HG02970 (cell line): ENCODE data around the gene NEK10.

Experiments used
- ATAC-seq: cut with Tn5 transposase; IDR thresholded peaks from one replicate; pipeline ENCODE4 v1.9.1; 2021; ENCODE audit warnings: mild to moderate bottlenecking, moderate library complexity, moderate number of reproducible peaks; ENCODE audit not compliant: unreplicated experiment, low FRiP score

Gene NEK10

GRCh38 chr3:27194861-27195483 lies 174.2 kb downstream of the NEK10 start:
- ATAC-seq: no peak

DNA sequence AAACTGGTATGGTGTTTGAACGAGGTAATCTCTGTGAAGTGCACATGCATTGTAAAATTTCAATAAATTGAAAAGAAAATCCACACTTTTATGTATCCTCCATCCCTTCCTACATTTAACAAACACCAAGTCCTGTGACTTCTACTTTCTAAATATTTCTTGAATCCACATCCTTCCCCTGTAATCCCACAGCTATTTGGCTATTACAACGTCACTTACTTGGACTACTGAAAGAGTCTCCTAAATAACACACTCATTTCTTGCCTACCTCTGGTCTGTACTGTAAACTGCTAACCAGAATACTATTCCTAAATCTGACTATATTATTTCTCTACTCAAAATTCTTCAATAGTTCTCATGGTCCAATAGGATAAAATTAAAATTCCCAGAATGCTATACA lies 176.1 kb downstream of the NEK10 start:
- no peak for ATAC-seq

DNA sequence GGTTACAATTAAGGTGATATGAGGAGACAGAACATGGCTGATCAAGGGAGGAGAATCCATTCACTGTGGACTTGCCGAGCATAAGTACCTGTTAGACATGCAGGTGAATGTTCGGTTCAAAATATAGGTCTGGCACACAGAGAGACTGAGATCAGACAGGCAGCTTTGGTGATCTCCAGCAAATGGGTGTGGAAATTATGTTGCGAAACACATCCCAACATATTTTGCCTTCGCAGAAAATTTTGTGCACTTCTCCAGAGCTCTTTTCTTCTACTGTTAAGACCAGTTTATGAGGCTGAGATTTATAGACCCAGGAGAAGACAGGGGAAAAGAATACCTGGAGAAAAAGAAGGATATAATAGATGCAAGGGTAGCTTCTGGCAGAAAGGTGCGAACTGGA lies 183.2 kb downstream of the NEK10 start:
- no peak for ATAC-seq

GRCh38 chr3:27185231-27185989 lies 183.8 kb downstream of the NEK10 start:
- ATAC-seq: no peak

GRCh38 chr3:27184261-27184660 lies 184.9 kb downstream of the NEK10 start:
- ATAC-seq: no peak

DNA sequence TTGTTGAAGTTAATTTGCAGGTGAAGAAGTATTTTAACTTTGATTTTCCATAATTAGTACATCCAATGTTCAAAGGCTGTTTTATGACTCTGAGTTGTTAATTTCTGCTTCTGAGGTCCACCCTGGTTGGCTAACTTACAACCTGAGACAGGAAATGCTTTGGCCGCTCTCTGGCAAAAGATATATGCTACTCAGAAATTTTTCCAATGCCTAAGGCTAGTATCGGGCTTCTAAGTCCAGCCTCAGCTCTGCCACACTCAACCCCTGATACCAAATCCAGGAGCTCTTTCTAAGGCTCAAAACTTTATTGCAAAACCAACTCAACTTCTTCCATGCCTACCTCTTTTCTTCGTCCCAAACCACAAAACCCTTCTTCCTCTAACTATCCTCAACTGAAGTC lies 192.9 kb downstream of the NEK10 start:
- ATAC-seq: no peak

GRCh38 chr3:27174530-27174929 lies 194.7 kb downstream of the NEK10 start:
- no peak for ATAC-seq

DNA sequence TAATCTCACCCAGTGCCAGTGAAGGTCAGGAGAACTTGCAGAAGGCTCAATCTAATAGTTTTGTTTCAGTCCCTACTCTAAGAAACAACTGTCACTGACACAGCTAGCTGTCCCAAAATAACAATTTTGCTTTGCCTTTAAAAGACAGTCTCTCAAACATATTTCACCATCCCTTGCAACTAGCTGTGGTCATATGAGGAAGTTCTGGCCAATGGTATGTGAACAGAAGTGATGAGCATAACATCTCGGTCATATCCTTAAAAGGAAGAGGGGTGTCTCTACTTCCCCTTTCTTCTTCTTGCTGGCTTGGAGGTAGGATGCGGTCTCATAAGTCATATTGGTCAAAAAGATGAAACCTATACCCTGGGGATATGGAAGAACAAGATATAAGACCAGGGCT lies 198.1 kb downstream of the NEK10 start:
- ATAC-seq: peak; percentile 66

GRCh38 chr3:27166888-27167287 lies 202.3 kb downstream of the NEK10 start:
- no peak for ATAC-seq

GRCh38 chr3:27165321-27165721 lies 203.9 kb downstream of the NEK10 start:
- ATAC-seq: no peak

DNA sequence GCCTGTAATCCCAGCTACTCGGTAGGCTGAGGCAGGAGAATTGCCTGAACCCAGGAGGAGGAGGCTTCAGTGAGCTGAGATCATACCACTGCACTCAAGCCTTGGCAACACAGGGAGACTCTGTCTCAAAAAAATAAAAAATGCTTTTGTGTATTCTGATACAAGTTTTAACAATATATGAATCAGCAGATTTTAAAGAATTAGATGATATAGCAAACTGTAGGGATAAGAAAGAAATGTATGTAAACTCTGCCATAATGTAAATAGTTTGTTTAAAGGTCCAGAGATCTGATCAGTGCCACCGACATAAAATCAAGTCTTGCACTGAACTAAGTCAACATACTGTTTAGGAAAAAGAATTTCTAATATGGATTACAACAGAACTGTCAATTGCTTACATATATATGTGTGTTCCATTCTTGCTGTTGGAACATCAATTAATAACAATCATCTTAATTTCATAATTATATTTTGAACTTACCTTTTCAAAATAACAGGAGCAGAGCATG lies 208.3 kb downstream of the NEK10 start:
- ATAC-seq: no peak

- ATAC-seq: no peak
Measured at GRCh38 chr3:27160146-27160545, 209.0 kb downstream of the NEK10 start.

DNA sequence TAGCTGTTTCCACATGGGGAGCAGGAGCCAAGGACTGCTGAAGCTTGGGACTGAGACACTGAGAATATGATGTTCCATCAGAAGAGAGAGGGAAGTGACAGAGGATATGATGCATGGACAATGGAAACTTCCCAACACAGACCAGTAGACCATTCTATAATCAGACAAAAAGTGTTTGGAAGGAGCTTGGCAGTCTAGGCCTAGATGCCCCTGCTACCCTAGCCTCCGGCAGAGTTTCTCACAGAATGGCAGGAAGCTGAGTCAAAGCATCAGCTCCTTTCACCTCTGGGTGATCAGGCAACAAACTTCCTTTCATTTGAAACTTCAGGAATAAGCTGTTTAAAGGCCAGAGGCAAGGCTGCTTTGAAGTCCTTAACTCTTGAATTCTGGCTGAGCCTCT lies 222.0 kb downstream of the NEK10 start:
- ATAC-seq: no peak

DNA sequence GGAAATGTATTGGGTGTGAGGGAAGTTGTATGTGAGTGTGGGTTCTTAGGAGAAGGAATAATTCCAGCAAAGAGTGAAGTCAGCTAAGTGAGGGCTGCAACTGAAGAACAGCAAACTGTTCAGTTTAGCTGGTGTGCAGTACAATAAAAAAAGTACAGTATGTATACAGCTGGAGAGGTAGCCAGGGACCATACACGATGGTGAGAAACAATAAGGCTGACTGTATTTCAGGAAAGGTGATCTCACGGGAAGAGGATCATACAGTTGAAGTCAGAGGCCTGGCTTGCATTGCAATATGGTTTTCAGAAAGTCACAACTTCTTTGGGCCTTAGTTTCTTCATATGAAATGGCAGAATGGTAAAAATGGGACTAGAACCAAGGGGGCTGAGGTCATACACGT lies 222.4 kb downstream of the NEK10 start:
- ATAC-seq: no peak

DNA sequence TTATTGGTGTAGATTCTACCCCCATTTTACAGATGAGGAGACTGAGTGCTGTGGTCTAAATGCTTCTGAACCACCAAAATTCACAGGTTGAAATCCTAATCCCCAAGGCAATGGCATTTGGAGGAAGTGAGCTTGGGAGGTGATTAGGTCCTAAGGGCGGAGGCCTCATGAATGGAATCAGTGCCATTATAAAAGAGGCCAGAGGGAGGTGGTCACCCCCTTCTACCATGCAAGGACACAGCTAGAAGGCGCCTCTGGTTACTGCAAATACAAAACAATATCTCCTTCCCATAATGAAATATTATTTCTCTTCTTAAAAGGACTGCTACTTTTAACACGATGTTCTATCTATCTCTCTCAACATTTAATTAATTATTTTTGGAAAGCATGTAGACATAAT lies 223.5 kb downstream of the NEK10 start:
- ATAC-seq: no peak

- ATAC-seq: no peak
Measured at GRCh38 chr3:27141668-27142067, 227.5 kb downstream of the NEK10 start.

DNA sequence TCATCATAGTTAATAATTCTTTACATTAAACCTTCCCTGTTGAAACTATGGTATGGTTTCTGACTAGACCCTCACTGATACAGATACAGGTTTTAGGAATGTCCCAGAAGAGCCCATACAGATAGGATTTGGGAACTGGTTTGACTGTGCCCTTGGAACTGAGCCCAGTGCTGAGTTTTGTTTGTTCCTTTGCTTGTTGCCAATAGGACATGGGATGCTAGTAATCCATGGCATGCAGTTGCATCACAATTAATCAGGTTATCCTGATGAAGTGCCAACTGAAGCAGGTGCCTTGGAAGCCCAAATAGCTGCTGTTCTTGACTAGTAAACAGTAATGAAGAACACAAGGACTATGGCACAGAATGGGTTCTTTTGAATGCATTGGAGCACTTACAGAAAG lies 230.6 kb downstream of the NEK10 start:
- ATAC-seq: no peak

DNA sequence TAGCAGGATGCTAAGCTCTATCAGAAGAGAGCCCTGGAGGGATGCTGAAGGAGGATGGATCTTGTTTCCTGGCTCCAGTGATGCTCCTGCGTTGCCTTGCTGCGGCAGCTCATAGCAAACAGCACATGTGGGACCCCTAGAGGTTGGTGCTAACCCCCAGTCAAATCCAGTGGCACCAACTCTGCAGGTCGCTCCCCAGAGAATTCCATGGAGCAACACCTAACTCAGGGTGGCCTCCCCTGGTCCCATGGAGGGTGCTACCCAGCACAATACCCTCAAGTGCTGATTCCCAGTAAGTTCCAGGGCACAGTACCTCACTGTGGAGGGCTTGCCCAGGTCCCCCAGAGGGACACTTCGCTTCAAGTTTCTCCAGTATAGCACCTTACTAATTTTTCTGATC lies 231.2 kb downstream of the NEK10 start:
- ATAC-seq: no peak

GRCh38 chr3:27134171-27134796 lies 234.9 kb downstream of the NEK10 start:
- peak; percentile 93 for ATAC-seq

DNA sequence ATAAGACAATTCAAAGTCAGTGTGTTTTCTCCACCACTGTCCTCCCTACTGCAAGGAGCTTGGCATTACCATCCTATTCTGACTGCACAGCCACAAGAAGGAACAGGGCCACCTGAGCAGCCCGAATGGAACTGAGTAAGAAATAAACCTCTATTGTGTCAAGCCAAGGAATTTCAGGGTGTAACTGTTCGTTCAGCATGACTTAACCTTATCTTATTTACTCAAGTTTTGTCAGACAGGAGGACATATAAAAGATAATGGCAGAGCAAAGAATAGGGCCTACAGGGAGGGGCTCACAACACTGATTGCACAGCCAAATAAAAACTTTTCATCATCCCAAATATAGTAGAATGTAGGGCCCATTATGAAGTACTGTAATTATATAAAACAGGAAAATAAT lies 236.1 kb downstream of the NEK10 start:
- ATAC-seq: no peak

DNA sequence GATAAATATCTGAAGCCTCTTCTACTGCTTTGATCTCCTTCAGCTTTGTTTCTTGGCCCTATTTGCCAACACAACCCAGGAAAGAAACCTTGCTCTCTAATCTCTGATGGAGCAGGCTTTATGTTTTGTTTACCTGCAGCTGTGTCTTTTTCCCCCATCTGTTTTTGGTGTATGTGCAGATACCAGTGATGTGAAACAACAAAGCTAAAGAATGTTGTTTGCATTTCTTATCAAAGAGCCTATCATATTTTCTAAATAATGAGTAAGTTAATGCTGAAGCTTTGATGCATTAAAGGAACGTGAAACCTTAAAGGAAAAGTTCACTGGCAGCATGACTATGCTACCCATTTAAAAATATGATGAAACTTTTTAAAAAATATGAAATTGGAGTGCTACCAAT lies 238.4 kb downstream of the NEK10 start:
- no peak for ATAC-seq

GRCh38 chr3:27127879-27128278 lies 241.3 kb downstream of the NEK10 start:
- ATAC-seq: no peak
